IPS-18c (cell line): ENCODE measurements around the gene CDKN1C.
A peak's percentile ranks its signal among the peaks of the same experiment; 100 is the strongest.

Source experiments
- H3K4me3 ChIP-seq: 2 replicates; pipeline ENCODE4 v1.7.0; 2013; ENCODE audit warnings: low read depth, mild to moderate bottlenecking, low read length, moderate library complexity; ENCODE audit not compliant: insufficient read depth
- H3K9me3 ChIP-seq: one replicate; pipeline ENCODE4 v1.6.1; 2013; ENCODE audit warnings: mild to moderate bottlenecking, low read length, moderate library complexity; ENCODE audit not compliant: control insufficient read depth, insufficient read depth

Gene CDKN1C

GRCh38 chr11:2898366-2899079, 12.9 kb upstream of the CDKN1C start:
- H3K4me3 ChIP-seq: no peak overlapping the region
- H3K9me3 ChIP-seq: peaks cover 3% of the 10 kb centered on the region

GRCh38 chr11:2897048-2897447, 11.5 kb upstream of the CDKN1C start:
- H3K4me3 ChIP-seq: no peak overlapping the region
- H3K9me3 ChIP-seq: peaks cover 3% of the 10 kb centered on the region

- peaks cover 5% of the 10 kb centered on the region for H3K9me3 ChIP-seq
- no peak overlapping the region; the same call in 1 of the 2 replicates for H3K4me3 ChIP-seq
These were observed 10.5 kb upstream of the CDKN1C start for GRCh38 chr11:2896047-2896446.

- H3K9me3 ChIP-seq: peaks cover 5% of the 10 kb centered on the region
These were observed 8.4 kb upstream of the CDKN1C start for GRCh38 chr11:2893935-2894334.

GRCh38 chr11:2892967-2893528, 7.5 kb upstream of the CDKN1C start:
- peaks cover 5% of the 10 kb centered on the region for H3K9me3 ChIP-seq
- peak overlapping the region; percentile 40; the same call in 1 of the 2 replicates for H3K4me3 ChIP-seq

More at GRCh38 chr11:2893935-2894334, 8.4 kb upstream of the CDKN1C start:
- no peak overlapping the region for H3K4me3 ChIP-seq

- peak overlapping the region; percentile 40; the same call in 1 of the 2 replicates for H3K4me3 ChIP-seq
- H3K9me3 ChIP-seq: peaks cover 5% of the 10 kb centered on the region
These were observed 6.8 kb upstream of the CDKN1C start for GRCh38 chr11:2892215-2892966.

GRCh38 chr11:2891326-2892214, 6.0 kb upstream of the CDKN1C start:
- peaks cover 5% of the 10 kb centered on the region for H3K9me3 ChIP-seq
- no peak overlapping the region for H3K4me3 ChIP-seq

GRCh38 chr11:2890466-2891294, 5.1 kb upstream of the CDKN1C start:
- Histone ChIP-seq H3K4me3 (no peak overlapping the region), H3K9me3 (peaks cover 5% of the 10 kb centered on the region)

GRCh38 chr11:2889362-2890273, 4.0 kb upstream of the CDKN1C start:
- H3K4me3 ChIP-seq: no peak overlapping the region
- H3K9me3 ChIP-seq: peaks cover 5% of the 10 kb centered on the region

- Histone ChIP-seq H3K9me3 (peaks cover 2% of the 10 kb centered on the region), H3K4me3 (no peak overlapping the region; the same call in 1 of the 2 replicates)
These were observed 2.8 kb upstream of the CDKN1C start for GRCh38 chr11:2888266-2888968.

- no peak overlapping the region for H3K4me3 ChIP-seq
- H3K9me3 ChIP-seq: peaks cover 2% of the 10 kb centered on the region
These were observed 2.1 kb upstream of the CDKN1C start for GRCh38 chr11:2887515-2888195.

- Histone ChIP-seq H3K4me3 (no peak overlapping the region), H3K9me3 (peaks cover 2% of the 10 kb centered on the region)
These were observed 1.4 kb upstream of the CDKN1C start for GRCh38 chr11:2886936-2887335.

GRCh38 chr11:2886191-2886894, 768 bp upstream of the CDKN1C start:
- peak overlapping the region; percentile 20 for H3K4me3 ChIP-seq
- no peaks in the 10 kb centered on the region for H3K9me3 ChIP-seq
